HG02610 (cell line): ENCODE results near the gene GPR62.
"Not testable (repeated sequence)": the region's sequence is repeated elsewhere in the genome, so short reads cannot be mapped to it uniquely, and the experiment has no call there.

Experiments used
- ATAC-seq: cut with Tn5 transposase; IDR thresholded peaks from one replicate; pipeline ENCODE4 v1.9.1; 2021; ENCODE audit warnings: mild to moderate bottlenecking, moderate library complexity; ENCODE audit not compliant: unreplicated experiment

GPR62 gene

DNA sequence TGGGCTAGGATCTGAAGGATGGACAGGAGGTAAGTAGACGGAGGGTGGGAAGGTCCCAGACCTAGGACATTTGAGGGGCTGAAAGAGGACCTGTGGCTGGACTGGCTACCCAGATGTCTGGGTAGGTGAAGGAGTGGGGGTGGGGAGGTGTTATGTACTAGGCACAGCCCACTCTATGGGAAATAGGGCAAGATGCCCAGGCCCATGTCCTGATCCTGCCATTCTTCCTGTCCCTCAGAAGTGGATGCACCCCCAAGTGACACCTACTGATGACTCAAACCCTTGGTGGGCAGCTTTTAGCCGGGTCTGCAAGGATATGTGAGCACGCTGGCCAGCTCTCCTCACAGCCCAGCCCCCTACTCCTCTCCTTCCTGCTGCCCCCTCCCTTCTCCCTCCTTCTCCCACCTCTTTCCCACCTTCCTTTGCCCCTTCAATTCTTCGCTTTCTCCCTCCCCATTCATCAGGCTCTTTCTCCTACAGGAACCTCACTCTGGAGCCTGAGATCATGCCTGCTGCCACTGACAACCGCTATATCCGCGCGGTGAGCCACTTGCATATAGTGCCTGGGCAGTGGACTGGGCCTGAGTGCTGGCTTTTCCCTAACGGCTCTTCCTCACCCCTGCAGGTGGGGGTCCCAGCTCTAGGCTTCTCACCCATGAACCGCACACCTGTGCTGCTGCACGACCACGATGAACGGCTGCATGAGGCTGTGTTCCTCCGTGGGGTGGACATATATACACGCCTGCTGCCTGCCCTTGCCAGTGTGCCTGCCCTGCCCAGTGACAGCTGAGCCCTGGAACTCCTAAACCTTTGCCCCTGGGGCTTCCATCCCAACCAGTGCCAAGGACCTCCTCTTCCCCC is 33.3 kb downstream of the GPR62 start:
- no peak for ATAC-seq

GRCh38 chr3:51990501-51990971 is 35.4 kb downstream of the GPR62 start:
- not testable (repeated sequence) for ATAC-seq

GRCh38 chr3:51992017-51992682 is 37.0 kb downstream of the GPR62 start:
- ATAC-seq: no peak

DNA sequence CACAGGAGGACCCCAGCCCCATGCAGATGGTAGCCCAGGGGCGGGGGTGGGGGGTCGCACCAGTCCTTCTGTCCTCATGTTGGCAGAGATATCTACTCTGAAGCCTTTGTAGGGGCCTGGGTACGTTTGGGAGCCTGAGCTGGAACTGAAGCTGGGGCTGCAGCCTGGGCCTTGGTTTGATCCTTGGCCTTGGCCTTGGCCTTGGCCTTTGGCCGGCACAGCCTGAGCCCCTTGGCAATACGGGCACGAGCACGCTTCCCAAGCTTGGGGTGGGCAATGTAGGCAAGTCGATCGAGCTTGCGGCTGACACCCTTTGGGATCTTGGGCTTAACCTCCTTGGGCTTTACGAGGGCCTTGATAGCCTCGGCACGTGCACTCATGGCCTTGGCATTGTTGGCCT is 38.5 kb downstream of the GPR62 start:
- ATAC-seq: not testable (repeated sequence)

DNA sequence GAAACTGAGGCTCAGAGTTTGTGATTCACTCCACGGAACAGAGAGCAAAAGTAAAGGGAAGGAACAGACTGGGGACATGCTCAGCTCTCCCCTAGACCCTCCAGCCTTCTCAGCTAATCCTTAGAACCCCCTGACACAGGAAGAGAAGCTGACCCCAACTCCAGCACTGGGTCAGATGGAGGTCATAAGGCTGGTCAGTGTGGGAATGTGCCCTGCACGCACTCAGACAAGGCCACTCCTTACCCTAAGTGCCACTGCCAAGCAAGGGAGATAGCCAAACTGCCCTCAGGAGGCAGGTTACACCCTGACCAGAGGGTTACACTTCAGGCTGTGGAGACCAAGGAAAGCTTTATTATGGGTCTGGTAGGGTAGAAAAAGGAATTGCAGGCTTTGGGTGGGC is 39.3 kb downstream of the GPR62 start:
- no peak for ATAC-seq

DNA sequence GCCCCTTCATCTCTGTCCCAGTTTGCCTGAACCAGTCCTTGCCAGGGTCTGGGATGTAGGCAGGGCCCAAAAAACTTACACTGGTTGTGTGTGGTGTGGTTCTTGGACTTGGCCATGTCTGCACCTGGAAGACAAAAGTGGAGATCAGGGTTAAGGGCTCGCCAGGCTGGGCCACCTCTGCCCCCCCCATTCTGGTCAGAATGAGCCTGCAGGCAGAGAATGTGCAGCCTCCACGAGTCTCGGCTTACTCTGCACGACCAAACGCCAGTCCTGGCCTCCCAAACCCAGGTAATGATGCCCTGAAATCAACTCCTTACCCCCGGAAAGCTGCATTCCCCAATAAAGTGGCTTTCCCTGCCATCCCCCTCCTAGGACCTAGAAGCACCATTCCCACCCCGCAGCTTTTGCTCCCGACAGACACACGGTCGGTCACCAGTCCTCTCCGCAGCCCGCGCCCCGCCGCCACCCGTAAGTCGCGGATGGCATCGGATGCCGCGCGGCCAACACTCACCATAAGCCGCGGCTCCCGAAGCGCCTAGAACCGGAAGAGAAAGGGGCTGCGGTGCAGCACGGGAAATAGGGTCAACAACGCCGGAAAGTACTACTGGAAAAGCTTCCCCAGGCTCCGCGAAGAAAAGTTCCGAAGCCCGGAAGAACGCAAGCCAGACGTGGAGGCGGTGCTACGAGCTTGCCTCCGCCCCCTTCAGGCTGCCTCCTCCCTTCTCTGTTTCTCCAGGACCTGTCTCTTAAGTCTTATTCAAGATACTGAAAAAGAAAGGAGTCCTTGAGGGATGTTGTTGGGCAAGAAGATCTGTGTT is 40.4 kb downstream of the GPR62 start, which contains the start of gene RPL29:
Gene RPL29, minus strand, starts transcription at position 550 of the 818 bp plus-strand sequence. Its CDS starts 434 bp downstream, at position 116.
- ATAC-seq: peak; percentile 84

GRCh38 chr3:51997172-51997571 is 42.0 kb downstream of the GPR62 start:
- no peak for ATAC-seq

- no peak for ATAC-seq
Measured at GRCh38 chr3:51997935-51998596, 42.9 kb downstream of the GPR62 start.

DNA sequence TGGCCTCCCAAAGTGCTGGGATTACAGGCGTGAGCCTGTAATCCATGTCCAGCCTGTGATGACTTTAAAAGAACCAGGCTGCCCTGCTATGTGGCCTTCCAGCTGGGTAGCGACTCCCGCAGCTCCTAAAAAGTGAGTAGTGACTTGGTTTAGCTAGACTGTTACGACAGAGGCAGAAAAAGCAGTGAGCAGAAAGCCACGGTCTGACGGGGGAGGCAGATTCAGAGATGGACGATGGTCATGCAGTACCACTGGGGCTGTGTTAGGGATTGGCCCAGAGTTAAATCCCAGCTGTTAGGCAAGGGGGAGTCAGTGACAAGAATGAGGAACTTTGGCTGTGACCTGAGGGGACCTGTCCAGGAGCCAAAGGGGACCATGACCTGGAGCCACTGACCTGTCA is 43.6 kb downstream of the GPR62 start:
- no peak for ATAC-seq

DNA sequence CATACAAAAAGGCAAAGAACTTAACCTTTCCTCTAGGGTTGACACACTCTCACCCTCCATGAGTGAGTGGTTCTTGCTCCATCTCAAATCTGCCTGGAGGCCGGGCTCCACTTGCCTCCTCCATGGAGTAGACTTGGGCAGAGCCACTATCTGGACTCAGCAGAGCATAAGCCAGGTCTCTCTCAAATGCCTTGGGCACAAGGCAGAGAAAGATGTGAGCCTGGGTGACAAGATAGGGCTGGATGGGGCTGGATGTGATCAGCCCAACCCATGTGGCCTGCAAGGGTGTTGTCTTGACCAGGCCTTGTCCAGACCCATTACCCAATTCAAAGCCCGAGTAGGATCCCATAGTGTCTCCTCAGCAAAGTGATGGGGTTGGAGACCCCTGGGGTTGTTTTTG is 44.7 kb downstream of the GPR62 start:
- no peak for ATAC-seq

DNA sequence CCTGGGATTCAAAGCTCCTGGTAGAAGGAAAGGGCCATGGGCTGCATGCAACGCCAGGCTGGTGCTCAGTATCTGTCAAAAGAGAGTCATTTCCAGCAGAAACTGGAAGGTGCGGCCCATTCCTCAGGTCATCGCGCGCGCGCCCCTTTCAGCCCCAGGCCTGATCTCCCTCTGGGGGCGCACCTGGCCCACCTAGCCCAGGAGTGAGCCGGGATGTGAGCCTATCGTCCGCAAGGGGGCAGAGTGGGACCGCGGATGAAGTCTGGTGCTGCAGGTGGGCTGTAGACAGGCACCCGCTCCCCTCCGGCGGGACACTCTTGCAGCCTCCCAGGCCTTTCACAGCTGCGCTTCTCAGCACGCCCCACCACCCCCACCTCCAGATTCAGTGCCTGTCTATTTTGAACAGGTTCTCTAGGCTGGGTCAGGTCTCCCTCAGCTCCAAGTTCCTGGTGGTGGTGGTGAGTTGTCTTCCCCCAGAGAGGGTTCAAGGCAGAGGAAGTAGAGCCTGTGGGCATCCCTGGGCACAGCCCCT is 46.3 kb downstream of the GPR62 start:
- ATAC-seq: peak; percentile 67

- no peak for ATAC-seq
Measured at GRCh38 chr3:52002748-52003147, 47.6 kb downstream of the GPR62 start.

GRCh38 chr3:52004163-52004787 is 49.1 kb downstream of the GPR62 start:
- no peak for ATAC-seq

DNA sequence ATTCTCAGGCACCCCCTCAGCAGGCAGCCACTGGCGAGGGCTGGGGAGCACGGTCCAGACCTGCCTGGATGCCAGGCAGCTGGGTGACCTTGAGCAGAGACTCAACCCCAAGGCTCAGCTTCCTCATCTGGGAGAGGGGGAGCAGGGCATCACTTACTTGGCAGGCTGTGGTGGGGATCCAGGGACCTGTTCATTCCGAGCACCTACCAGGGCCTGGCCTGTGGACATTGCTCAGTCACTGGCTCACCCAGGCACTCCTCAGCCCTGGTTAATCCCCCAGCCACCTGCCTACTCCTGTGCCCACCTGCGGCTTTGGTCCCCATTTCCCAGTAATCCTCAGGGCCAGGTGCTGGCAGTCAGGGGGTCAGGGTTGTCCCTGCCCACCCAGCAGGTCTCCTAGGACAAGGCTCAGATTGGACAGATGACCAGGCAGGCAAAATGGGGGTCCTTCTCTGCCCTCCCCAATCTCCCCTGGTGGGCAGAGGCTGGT is 49.8 kb downstream of the GPR62 start:
- no peak for ATAC-seq

DNA sequence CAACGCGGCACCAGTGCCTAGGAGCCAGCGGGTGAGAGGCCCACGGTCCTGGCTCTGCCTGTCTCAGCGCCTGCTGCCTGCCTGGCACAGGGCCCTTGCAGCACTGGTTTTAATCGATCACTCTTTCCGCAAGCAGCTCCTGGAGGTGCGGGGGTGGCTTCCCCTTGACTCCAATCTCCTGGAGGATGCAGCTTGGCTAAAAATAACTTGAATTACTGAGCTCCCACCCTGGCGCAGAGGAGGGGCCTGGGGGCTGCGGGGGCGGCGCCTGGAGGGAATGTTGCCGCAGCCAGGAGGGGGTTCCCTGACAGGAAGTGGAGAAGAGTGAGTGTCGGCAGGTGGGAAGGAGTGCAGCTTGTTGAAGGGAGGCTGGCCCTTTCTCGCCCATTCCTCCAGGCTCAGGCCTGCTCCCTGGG is 50.4 kb downstream of the GPR62 start:
- no peak for ATAC-seq

- ATAC-seq: no peak
Measured at GRCh38 chr3:52006017-52006819, 51.0 kb downstream of the GPR62 start.

DNA sequence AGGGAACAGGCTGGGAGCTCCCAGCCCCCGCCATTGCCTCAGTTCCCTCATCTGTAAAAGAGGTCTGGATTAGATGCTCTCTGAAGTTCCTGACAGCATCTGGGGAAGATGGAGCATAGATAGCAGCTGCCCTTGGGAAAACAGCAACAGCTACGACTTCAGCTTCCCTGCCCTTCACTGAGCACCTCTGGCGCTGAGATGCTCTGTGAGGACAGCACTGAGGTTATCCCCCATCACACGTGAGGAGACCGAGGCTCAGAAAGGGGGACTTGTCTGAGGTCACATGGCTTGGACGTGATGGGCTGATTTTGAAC is 51.6 kb downstream of the GPR62 start:
- no peak for ATAC-seq
